ENCODE data around the gene DNAJC11. TPM values are rescaled to one million over a fixed set of nuclear protein-coding genes. Genes with fewer than 3 reads are reported as not detected.
"Not testable (repeated sequence)": the region's sequence is repeated elsewhere in the genome, so short reads cannot be mapped to it uniquely, and the experiment has no call there.

Gene DNAJC11
- total RNA-seq, 3 donors from 2014 or later, result 23.0 to 30.5 (median 25.6) TPM

DNA sequence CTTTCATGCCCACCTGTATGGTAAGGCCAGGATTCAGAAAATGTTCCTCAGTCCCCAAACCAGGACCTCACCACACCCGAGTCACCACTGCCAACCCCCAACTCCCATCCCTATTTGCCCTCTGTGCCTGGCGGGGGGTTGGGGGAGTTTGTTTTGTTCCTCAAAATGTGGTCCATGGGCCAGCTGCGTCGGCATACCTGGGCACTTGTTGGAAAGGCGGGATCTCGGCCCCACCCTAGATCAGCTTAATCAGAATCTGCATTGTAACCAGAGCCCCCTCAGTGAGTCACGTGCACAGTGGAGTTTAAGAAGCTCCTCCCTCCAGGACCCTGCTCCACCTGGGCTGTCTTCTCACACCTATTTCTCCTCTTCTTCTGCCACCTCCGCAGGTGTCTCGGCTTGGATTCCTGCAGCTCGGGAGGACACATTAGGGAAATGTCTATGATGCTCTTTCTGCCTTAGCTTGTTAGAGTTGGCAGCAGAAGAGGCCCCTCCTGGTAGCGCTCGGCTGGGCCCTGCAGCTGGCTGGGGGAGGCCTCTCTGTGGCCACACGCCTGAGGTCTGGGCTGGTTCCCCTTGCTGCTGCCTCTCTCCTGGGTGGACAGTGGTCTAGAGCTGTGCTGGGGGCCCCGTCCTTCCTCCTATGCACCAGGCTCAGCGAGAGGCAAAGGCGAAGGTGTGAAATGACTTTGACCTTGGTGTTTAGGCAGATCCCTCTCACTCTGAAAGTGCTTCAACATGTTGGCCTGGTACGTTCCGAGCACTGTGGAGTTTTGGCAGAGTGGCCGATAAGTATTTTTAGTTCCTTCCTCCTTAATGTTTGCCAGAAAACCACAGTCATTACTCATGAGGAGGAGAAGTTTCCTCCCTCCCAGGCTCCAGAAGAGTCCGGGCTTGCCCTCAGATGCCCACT lies 41.8 kb upstream of the DNAJC11 start:
- Histone ChIP-seq H3K4me3 (peak overlapping the region in 2 of 3 donors; percentile 4 to 51), H3K27me3 (no peaks in the 10 kb centered on the region), H3K9me3 (no peaks in the 10 kb centered on the region), H3K4me1 (no peaks in the 10 kb centered on the region), H3K27ac (peak overlapping the region; percentile 65 to 90), H3K36me3 (no peaks in the 10 kb centered on the region)
- DNase-seq (ENCODE audit: low spot score in 2 of 2), result peak in 1 of 2 donors; percentile 47
- no peak for TF ChIP-seq POLR2A (IDR thresholded peaks at IDR 0.05)
- TF ChIP-seq, protein P1, sequence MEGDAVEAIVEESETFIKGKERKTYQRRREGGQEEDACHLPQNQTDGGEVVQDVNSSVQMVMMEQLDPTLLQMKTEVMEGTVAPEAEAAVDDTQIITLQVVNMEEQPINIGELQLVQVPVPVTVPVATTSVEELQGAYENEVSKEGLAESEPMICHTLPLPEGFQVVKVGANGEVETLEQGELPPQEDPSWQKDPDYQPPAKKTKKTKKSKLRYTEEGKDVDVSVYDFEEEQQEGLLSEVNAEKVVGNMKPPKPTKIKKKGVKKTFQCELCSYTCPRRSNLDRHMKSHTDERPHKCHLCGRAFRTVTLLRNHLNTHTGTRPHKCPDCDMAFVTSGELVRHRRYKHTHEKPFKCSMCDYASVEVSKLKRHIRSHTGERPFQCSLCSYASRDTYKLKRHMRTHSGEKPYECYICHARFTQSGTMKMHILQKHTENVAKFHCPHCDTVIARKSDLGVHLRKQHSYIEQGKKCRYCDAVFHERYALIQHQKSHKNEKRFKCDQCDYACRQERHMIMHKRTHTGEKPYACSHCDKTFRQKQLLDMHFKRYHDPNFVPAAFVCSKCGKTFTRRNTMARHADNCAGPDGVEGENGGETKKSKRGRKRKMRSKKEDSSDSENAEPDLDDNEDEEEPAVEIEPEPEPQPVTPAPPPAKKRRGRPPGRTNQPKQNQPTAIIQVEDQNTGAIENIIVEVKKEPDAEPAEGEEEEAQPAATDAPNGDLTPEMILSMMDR (IDR thresholded peaks at IDR 0.05), result no peak
- no peak for TF ChIP-seq POLR2AphosphoS5 (IDR thresholded peaks at IDR 0.05)
- intact Hi-C loops (cut with DNase I; ENCODE audit: low total_unique reads), result no loop called here

DNA sequence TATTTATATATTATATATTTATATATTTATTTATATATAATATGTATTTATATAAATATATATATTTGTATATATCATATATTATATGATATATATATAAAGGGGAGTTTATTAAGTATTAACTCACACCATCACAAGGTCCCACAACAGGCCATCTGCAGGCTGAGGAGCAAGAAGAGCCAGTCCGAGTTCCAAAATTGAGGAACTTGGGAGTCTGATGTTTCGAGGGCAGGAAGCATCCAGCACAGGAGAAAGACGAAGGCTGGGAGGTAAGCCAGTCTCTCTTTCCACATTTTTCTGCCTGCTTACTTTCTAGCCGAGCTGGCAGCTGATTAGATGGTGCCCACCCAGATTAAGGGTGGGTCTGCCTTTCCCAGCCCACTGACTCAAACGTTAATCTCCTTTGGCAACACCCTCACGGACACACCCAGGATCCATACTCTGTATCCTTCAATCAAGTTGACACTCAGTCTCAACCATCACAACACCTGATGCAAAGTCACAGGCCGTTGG lies 41.1 kb upstream of the DNAJC11 start:
- H3K27me3 ChIP-seq, H3K4me3 ChIP-seq: not testable (repeated sequence)

DNA sequence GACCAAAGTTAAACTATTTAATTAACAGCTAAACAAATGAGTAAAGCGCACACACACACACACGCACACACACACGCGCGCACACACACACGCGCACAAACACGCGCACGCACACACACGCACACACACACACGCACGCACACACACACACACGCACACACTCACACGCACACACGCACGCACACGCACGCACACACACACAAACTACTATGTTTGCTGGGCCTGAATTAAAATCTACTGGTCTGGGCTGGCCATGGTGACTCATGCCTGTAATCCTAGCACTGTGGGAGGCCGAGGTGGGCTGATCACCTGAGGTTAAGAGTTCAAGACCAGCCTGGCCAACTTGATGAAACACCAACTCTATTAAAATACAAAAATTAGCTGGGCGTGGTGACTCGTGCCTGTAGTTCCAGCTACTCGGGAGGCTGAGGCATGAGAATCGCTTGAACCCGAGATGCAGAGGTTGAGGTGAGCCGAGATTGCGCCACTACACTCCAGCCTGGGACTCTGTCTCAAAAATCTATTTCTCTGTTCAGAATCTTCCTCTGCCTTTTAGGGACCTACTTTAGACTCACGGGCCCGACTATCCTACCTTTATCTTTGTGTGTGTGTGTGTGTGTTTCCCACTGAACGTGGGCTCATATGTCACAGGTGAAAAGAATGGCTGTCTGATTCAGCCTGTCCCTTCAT lies 37.5 kb upstream of the DNAJC11 start:
- TF ChIP-seq POLR2AphosphoS5 (IDR thresholded peaks at IDR 0.05), result no peak
- TF ChIP-seq POLR2A (IDR thresholded peaks at IDR 0.05), result no peak
- DNase-seq (ENCODE audit: low spot score in 2 of 2), result no peak
- H3K27ac ChIP-seq, result no peak overlapping the region
- no peaks in the 10 kb centered on the region for H3K4me1 ChIP-seq
- H3K9me3 ChIP-seq, result no peaks in the 10 kb centered on the region
- H3K36me3 ChIP-seq, result no peaks in the 10 kb centered on the region
- H3K27me3 ChIP-seq, result no peaks in the 10 kb centered on the region
- H3K4me3 ChIP-seq, result no peak overlapping the region
- intact Hi-C loops (cut with DNase I; ENCODE audit: low total_unique reads), result no loop called here

More for the DNA sequence above, 41.1 kb upstream of the DNAJC11 start:
- DNase-seq (ENCODE audit: low spot score in 2 of 2); H3K4me1 ChIP-seq; H3K36me3 ChIP-seq; intact Hi-C loops (cut with DNase I; ENCODE audit: low total_unique reads); H3K9me3 ChIP-seq: not testable (repeated sequence)
- peak overlapping the region; percentile 65 to 90 for H3K27ac ChIP-seq

DNA sequence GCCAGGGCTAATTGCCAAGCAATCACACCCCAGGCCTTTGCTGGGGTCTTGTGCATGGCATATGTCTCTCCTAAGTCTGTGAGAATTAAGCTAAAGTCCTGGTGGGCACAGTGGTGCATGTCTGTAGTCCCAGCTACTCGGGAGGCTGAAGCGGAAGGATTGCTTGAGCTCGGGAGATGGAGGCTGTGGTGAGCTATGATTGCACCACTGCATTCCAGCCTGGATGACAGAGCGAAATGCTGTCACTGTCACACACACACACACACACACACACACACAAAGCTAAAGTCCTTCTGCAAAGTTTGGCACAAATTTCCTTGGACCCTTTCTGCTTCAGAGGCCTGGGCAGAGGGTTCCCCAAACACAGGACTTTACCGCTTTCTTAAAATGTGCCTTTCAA lies 31.3 kb upstream of the DNAJC11 start:
- intact Hi-C loops (cut with DNase I; ENCODE audit: low total_unique reads), result no loop called here

DNA sequence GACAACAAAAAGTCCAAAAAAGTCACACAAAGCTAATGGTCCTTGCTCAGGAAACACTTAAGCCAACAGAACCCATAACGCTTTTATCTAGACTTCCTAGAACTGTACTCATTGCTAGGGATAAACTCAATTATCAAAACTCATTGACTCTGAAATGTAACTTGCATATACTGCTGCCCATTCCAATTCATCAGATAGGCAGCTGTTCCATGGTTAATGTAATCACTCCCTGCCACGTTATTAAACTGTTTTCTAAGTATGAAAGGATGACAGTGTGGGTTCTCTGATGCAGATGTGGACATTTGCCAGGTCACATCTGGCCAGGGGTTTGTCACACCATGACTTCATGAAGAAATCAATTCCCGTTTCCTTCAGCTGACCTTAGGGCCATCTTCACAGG lies 30.3 kb upstream of the DNAJC11 start:
- Histone ChIP-seq H3K9me3 (no peaks in the 10 kb centered on the region), H3K27ac (no peak overlapping the region), H3K27me3 (no peaks in the 10 kb centered on the region), H3K4me3 (no peak overlapping the region), H3K36me3 (no peaks in the 10 kb centered on the region), H3K4me1 (no peaks in the 10 kb centered on the region)
- TF ChIP-seq POLR2AphosphoS5 (IDR thresholded peaks at IDR 0.05) (no peak), POLR2A (IDR thresholded peaks at IDR 0.05) (no peak)
- TF ChIP-seq, protein P1 (IDR thresholded peaks at IDR 0.05), result no peak
- intact Hi-C loops (cut with DNase I; ENCODE audit: low total_unique reads), result no loop called here
- no peak for DNase-seq (ENCODE audit: low spot score in 2 of 2)

More for the DNA sequence above, 31.3 kb upstream of the DNAJC11 start:
- Histone ChIP-seq H3K9me3 (no peaks in the 10 kb centered on the region), H3K36me3 (no peaks in the 10 kb centered on the region), H3K4me1 (no peaks in the 10 kb centered on the region), H3K4me3 (no peak overlapping the region), H3K27ac (no peak overlapping the region), H3K27me3 (no peaks in the 10 kb centered on the region)
- no peak for DNase-seq (ENCODE audit: low spot score in 2 of 2)
- no peak for TF ChIP-seq POLR2AphosphoS5 (IDR thresholded peaks at IDR 0.05)
- TF ChIP-seq POLR2A (IDR thresholded peaks at IDR 0.05), result no peak
- TF ChIP-seq, protein P1 (IDR thresholded peaks at IDR 0.05), result no peak

DNA sequence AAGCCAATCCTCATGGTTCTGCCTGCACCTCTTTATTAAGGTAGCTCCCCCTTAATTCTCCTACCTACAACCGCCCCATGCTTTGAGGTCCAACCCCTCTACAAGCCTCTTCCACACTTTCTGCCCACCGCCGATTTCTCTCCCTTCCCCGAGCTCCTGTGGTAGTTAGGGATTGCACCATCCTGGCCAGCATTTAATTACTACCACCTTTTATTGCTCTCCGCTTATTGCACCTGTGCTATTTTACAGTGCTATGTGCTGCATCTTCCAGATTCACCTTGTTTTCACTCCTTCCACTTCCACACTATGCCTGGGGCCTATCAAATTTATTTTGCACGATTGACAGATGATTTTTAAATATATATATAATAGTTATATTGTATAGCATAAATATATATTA lies 29.3 kb upstream of the DNAJC11 start:
- no peak for DNase-seq (ENCODE audit: low spot score in 2 of 2)
- intact Hi-C loops (cut with DNase I; ENCODE audit: low total_unique reads), result no loop called here
- no peaks in the 10 kb centered on the region for H3K4me1 ChIP-seq
- no peaks in the 10 kb centered on the region for H3K9me3 ChIP-seq
- TF ChIP-seq POLR2AphosphoS5 (IDR thresholded peaks at IDR 0.05), result no peak
- TF ChIP-seq, protein P1 (IDR thresholded peaks at IDR 0.05), result no peak
- TF ChIP-seq POLR2A (IDR thresholded peaks at IDR 0.05), result no peak
- no peaks in the 10 kb centered on the region for H3K36me3 ChIP-seq
- H3K4me3 ChIP-seq, result no peak overlapping the region
- H3K27ac ChIP-seq, result no peak overlapping the region
- no peaks in the 10 kb centered on the region for H3K27me3 ChIP-seq

Measured in breast epithelium (tissue), 4 donors.